Heart right ventricle (tissue), 16 donors: ENCODE measurements around the gene BBC3. TPM values are rescaled to one million over a fixed set of nuclear protein-coding genes. Genes with fewer than 3 reads are reported as not detected.

ENCODE experiments used
- ATAC-seq, 8 donors: fragments of 200-7000 bp; cut with Tn5 transposase; one replicate each; pipeline ENCODE4 v1.9.1; 2020; ENCODE audit warnings: mild to moderate bottlenecking in 8 of 8, moderate library complexity in 8 of 8, moderate number of reproducible peaks in 1 of 8
- DNase-seq, 2 donors: peaks; one replicate each; pipeline ENCODE4 v3.0.0-alpha.2; 2020
- H3K27ac ChIP-seq, 10 donors: fragments of 200-600 bp; sonication (generic) in 2 of 10; one replicate each; pipeline versions ENCODE4 v1.5.0 to v1.8.0; 2020 to 2022; ENCODE audit warnings: mild to moderate bottlenecking in 3 of 10
- H3K27me3 ChIP-seq, 7 donors: fragments of 200-600 bp; one replicate each; pipeline ENCODE4 v1.8.0; 2021 to 2022; ENCODE audit warnings: mild to moderate bottlenecking in 2 of 7
- H3K36me3 ChIP-seq, 9 donors: fragments of 200-600 bp; sonication (generic) in 1 of 9; one replicate each; pipeline versions ENCODE4 v1.5.0 to v1.8.0; 2020 to 2022; ENCODE audit warnings: mild to moderate bottlenecking in 2 of 9
- H3K4me1 ChIP-seq, 9 donors: fragments of 200-600 bp; sonication (generic) in 1 of 9; one replicate each; pipeline versions ENCODE4 v1.5.0 to v1.8.0; 2020 to 2022; ENCODE audit warnings: mild to moderate bottlenecking in 4 of 9
- H3K4me3 ChIP-seq, 10 donors: fragments of 200-600 bp; sonication (generic) in 2 of 10; one replicate each; pipeline versions ENCODE4 v1.5.0 to v1.8.0; 2020 to 2022; ENCODE audit warnings: mild to moderate bottlenecking in 7 of 10, moderate library complexity in 2 of 10
- H3K9me3 ChIP-seq, 11 donors: fragments of 200-600 bp in 10 of 11; sonication (generic) in 2 of 11; one replicate each; pipeline versions ENCODE4 v1.5.0 to v1.8.0; 2013 to 2022; ENCODE audit warnings: mild to moderate bottlenecking in 2 of 11, control low read depth in 1 of 11, moderate library complexity in 1 of 11
- CTCF ChIP-seq, 9 donors: fragments of 200-600 bp; sonication (generic) in 2 of 9; IDR thresholded peaks; one replicate each; pipeline versions ENCODE4 v1.5.0 to v1.8.0; 2021 to 2022; ENCODE audit warnings: antibody characterized with exemption in 9 of 9, mild to moderate bottlenecking in 5 of 9, moderate library complexity in 1 of 9
- WGBS, 2 donors: extraction: QIAGEN DNeasy Blood & Tissue Kit; methylation state at CpG; one replicate each; pipeline ENCODE4 v1.1.7; 2013; ENCODE audit warnings: inconsistent platforms in 1 of 2; 5-methylcytosine and 5-hydroxymethylcytosine counted together
- intact Hi-C, 10 donors: fragments of 100-400 bp; cut with DNase I; formaldehyde crosslinking; loops; one replicate each; pipeline versions ENCODE4 v1.11.1 to v1.14.2; 2022
- polyA plus RNA-seq, 2 donors: library from polyadenylated mRNA; stranded (reverse); fragments of 200-250 nt; gene quantifications; one replicate each; pipeline ENCODE4 v1.2.3, GENCODE V29; 2013
- total RNA-seq, 10 donors: library from RNA; stranded (reverse); fragmentation: NEBNext Ultra II Directional in 3 of 10; extraction: Animal tissue kit (Norgen Biotek cat#: 25700) in 3 of 10; gene quantifications; one replicate each; pipeline versions ENCODE4 v1.2.1 to v1.2.4, GENCODE V29; 2021 to 2023
- donor health status: Arrhythmogenic right ventricular cardiomyopathy.
- donor health status: ischemic (EF 13 %, LVEDD 7.1; RV severe dilation, severe dysfunction).
- donor health status: healthy with polysubstance abuse.
- donor health status: DM: no; HTN: yes; CAD: no.
- donor health status: DM: no; HTN: no; CAD: no.
- donor health status: ischemic (EF 25% LVEDD 6.9; RV normal size, moderate dysfunction).
- donor health status: ischemic (EF 25% LVEDD 5.7; RV mildly dilated, moderate dysfunction).
- donor health status: healthy.
- donor health status: DM: yes; HTN: yes; CAD: no.
- donor health status: Ischemic cardiomyopathy.
- donor health status: ischemic (EF 35%, LVEDD 5.7; RV mildly dilated, moderate dysfunction).
- donor health status: nonischemic (EF 11% LVEDD 7.7; RV severe dilation, severe dysfunction).
- donor health status: DM: yes; HTN: yes; CAD: no.
- donor health status: PGD.
- donor health status: ischemic (EF 29% LVEDD 5.4; RV normal size, mild dysfunction).
- donor health status: nonischemic (EF 23%, LVEDD 6.1; RV moderate dilation, normal function).

BBC3 gene
- total and polyA plus RNA-seq, 12 donors = 2.4 to 6.0 (median 3.6) TPM

GRCh38 chr19:47221080-47221841, 9.7 kb downstream of the BBC3 start:
- Histone ChIP-seq H3K27me3 (no peaks in the 10 kb centered on the region), H3K4me3 (no peak overlapping the region), H3K27ac (no peak overlapping the region), H3K36me3 (peaks cover 0 to 52% (median 12%) of the 10 kb centered on the region in 9 donors), H3K9me3 (no peaks in the 10 kb centered on the region), H3K4me1 (peaks cover 0 to 8% (median 6%) of the 10 kb centered on the region in 9 donors)
- 83 to 87% methylated on average over 33 of the region's 33 CpGs for WGBS, 2 donors
- DNase-seq (no peak), ATAC-seq (no peak)
- intact Hi-C loops = no loop called here
- TF ChIP-seq CTCF (IDR thresholded peaks at IDR 0.05) = no peak

GRCh38 chr19:47215581-47215980, 15.4 kb downstream of the BBC3 start:
- WGBS, 2 donors = 89 to 98% methylated on average over 5 of the region's 5 CpGs

GRCh38 chr19:47210689-47211316, 20.2 kb downstream of the BBC3 start:
- Histone ChIP-seq H3K27ac (peak overlapping the region in 6 of 10 donors; percentile 32 to 73 (median 56)), H3K4me1 (peaks cover 4 to 25% (median 13%) of the 10 kb centered on the region in 9 donors), H3K27me3 (no peaks in the 10 kb centered on the region), H3K9me3 (no peaks in the 10 kb centered on the region), H3K4me3 (no peak overlapping the region), H3K36me3 (peaks cover 0 to 48% (median 12%) of the 10 kb centered on the region in 9 donors)
- WGBS, 2 donors = 35 to 36% methylated on average over 19 of the region's 19 CpGs
- intact Hi-C loops = loop anchor here in 8 of 10 donors (1.0 to 5.0 kb wide), 7 partner anchors 32 to 64 kb away; no protein-coding TSS in a partner anchor
- TF ChIP-seq CTCF (IDR thresholded peaks at IDR 0.05) = peak; percentile 71 to 91 (median 85)
- DNase-seq = peak; percentile 35 to 88
- peak; percentile 38 to 77 (median 74) for ATAC-seq

More at GRCh38 chr19:47215581-47215980, 15.4 kb downstream of the BBC3 start:
- ATAC-seq (no peak), DNase-seq (no peak)
- H3K27me3 ChIP-seq = no peaks in the 10 kb centered on the region
- no peaks in the 10 kb centered on the region for H3K9me3 ChIP-seq
- intact Hi-C loops = no loop called here
- peaks cover 0 to 8% (median 0%) of the 10 kb centered on the region in 9 donors for H3K36me3 ChIP-seq
- H3K4me3 ChIP-seq = no peak overlapping the region
- TF ChIP-seq CTCF (IDR thresholded peaks at IDR 0.05) = no peak
- no peak overlapping the region for H3K27ac ChIP-seq
- peaks cover 0 to 8% (median 5%) of the 10 kb centered on the region in 9 donors for H3K4me1 ChIP-seq

GRCh38 chr19:47210180-47210490, 20.9 kb downstream of the BBC3 start:
- H3K36me3 ChIP-seq = peaks cover 0 to 54% (median 19%) of the 10 kb centered on the region in 9 donors
- ATAC-seq = no peak
- intact Hi-C loops = loop anchor here in 7 of 10 donors (1.0 to 5.0 kb wide), 6 partner anchors 33 to 63 kb away; no protein-coding TSS in a partner anchor
- H3K27me3 ChIP-seq = no peaks in the 10 kb centered on the region
- H3K27ac ChIP-seq = peak overlapping the region in 6 of 10 donors; percentile 30 to 71 (median 41)
- H3K4me3 ChIP-seq = no peak overlapping the region
- H3K4me1 ChIP-seq = peaks cover 4 to 25% (median 13%) of the 10 kb centered on the region in 9 donors
- no peaks in the 10 kb centered on the region for H3K9me3 ChIP-seq
- DNase-seq = no peak
- TF ChIP-seq CTCF (IDR thresholded peaks at IDR 0.05) = no peak
